Dendritic cell treated with granulocyte-macrophage colony-stimulating factor and Interleukin-4, amounts not matched to agents 40 ng/mL and 50 ng/mL, for 4 days (primary cell): ENCODE results near the gene SNAP47.

Experiments
- H3K27ac Mint-ChIP-seq: one replicate; pipeline ENCODE4 v1.8.0; 2022; ENCODE audit warnings: mild to moderate bottlenecking, mixed read lengths
- H3K27me3 Mint-ChIP-seq: one replicate; pipeline ENCODE4 v1.8.0; 2022; ENCODE audit warnings: mild to moderate bottlenecking, mixed read lengths
- H3K36me3 Mint-ChIP-seq: one replicate; pipeline ENCODE4 v1.8.0; 2022; ENCODE audit warnings: low read depth, mixed read lengths
- H3K4me1 Mint-ChIP-seq: one replicate; pipeline ENCODE4 v1.8.0; 2022; ENCODE audit warnings: low read depth, mixed read lengths
- H3K4me3 Mint-ChIP-seq: one replicate; pipeline ENCODE4 v1.8.0; 2022; ENCODE audit warnings: mild to moderate bottlenecking, moderate library complexity, mixed read lengths
- H3K9me3 Mint-ChIP-seq: one replicate; pipeline ENCODE4 v1.8.0; 2022; ENCODE audit warnings: mixed read lengths
- intact Hi-C: fragments of 100-400 bp; cut with micrococcal nuclease; formaldehyde crosslinking; loops from one replicate; pipeline ENCODE4 v1.15.0; 2022

Gene SNAP47

GRCh38 chr1:227813962-227814361, 78.7 kb downstream of the SNAP47 start:
- Mint-ChIP-seq H3K27me3 (no peaks in the 10 kb centered on the region), H3K4me1 (no peaks in the 10 kb centered on the region), H3K36me3 (no peaks in the 10 kb centered on the region), H3K27ac (no peak overlapping the region), H3K9me3 (peaks cover 51% of the 10 kb centered on the region), H3K4me3 (no peak overlapping the region)
- intact Hi-C loops, result no loop called here

GRCh38 chr1:227815468-227816409, 80.5 kb downstream of the SNAP47 start, which contains the start of gene PRSS38:
PRSS38 (plus strand) TSS chr1:227815675; CDS start chr1:227815717, 42 bp downstream.
- no peak within 1 kb of the TSS for H3K4me3 Mint-ChIP-seq
- H3K27me3 Mint-ChIP-seq, result no peaks in the 10 kb centered on the region
- no peaks in the 10 kb centered on the region for H3K4me1 Mint-ChIP-seq

GRCh38 chr1:227816750-227817446, 81.7 kb downstream of the SNAP47 start:
- H3K4me3 Mint-ChIP-seq, result no peak overlapping the region
- no peaks in the 10 kb centered on the region for H3K36me3 Mint-ChIP-seq
- no peak overlapping the region for H3K27ac Mint-ChIP-seq
- H3K27me3 Mint-ChIP-seq, result no peaks in the 10 kb centered on the region
- H3K4me1 Mint-ChIP-seq, result no peaks in the 10 kb centered on the region
- intact Hi-C loops, result no loop called here
- H3K9me3 Mint-ChIP-seq, result peaks cover 59% of the 10 kb centered on the region

More at GRCh38 chr1:227815468-227816409, 80.5 kb downstream of the SNAP47 start, which contains the start of gene PRSS38:
- peaks cover 51% of the 10 kb centered on the region for H3K9me3 Mint-ChIP-seq
- H3K36me3 Mint-ChIP-seq, result no peaks in the 10 kb centered on the region
- intact Hi-C loops, result no loop called here
- H3K27ac Mint-ChIP-seq, result no peak within 1 kb of the TSS

- peaks cover 26% of the 10 kb centered on the region for H3K9me3 Mint-ChIP-seq
- no peak overlapping the region for H3K4me3 Mint-ChIP-seq
- intact Hi-C loops, result no loop called here
- no peaks in the 10 kb centered on the region for H3K4me1 Mint-ChIP-seq
- H3K27me3 Mint-ChIP-seq, result no peaks in the 10 kb centered on the region
- no peak overlapping the region for H3K27ac Mint-ChIP-seq
- H3K36me3 Mint-ChIP-seq, result no peaks in the 10 kb centered on the region
Observed at GRCh38 chr1:227823537-227823936, 88.3 kb downstream of the SNAP47 start.

GRCh38 chr1:227824204-227824603, 89.0 kb downstream of the SNAP47 start:
- H3K36me3 Mint-ChIP-seq, result no peaks in the 10 kb centered on the region
- H3K27ac Mint-ChIP-seq, result no peak overlapping the region
- intact Hi-C loops, result no loop called here
- peaks cover 26% of the 10 kb centered on the region for H3K9me3 Mint-ChIP-seq
- no peaks in the 10 kb centered on the region for H3K27me3 Mint-ChIP-seq
- no peak overlapping the region for H3K4me3 Mint-ChIP-seq
- H3K4me1 Mint-ChIP-seq, result no peaks in the 10 kb centered on the region

GRCh38 chr1:227828786-227829185, 93.6 kb downstream of the SNAP47 start:
- Mint-ChIP-seq H3K27me3 (no peaks in the 10 kb centered on the region), H3K27ac (no peak overlapping the region), H3K36me3 (no peaks in the 10 kb centered on the region), H3K4me1 (no peaks in the 10 kb centered on the region), H3K9me3 (peaks cover 6% of the 10 kb centered on the region), H3K4me3 (no peak overlapping the region)
- intact Hi-C loops, result no loop called here
